Measurements from ENCODE around the gene COA5.
A peak's percentile ranks its signal among the peaks of the same experiment; 100 is the strongest.

The COA5 gene

DNA sequence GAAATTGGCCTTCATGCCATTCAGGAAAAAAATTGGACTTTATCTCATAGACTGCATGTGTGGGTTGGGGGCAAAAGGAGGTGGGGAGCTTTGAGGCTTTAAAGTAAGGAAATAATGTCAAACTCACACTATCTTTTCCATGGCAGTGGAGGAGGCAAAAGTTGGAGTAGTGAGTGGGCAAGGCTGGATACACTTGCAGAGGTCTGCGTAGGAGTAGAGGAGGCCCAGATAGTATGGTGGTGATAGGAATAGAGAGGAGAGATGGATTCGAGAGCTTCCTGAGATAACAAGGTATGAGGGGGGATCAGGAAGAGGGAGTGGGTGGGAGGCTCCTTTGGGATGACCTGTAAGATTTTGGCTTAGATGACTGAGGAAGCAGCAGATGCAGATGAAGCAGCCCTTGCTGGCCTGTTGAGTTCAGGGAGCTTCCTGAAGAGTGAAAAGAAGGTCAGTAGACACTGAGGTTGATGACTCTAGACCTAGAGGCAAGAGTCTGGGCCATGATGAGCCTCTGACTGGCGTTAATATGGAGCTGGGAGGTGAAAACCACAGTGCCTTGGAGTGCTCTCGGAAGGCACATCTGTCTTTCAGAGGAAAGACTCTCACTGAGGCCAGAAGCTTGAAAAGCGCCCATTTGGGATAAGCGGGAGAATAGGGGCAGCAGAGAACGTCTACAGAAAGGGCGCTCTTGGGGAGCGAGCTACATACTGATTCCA is 5.9 kb upstream of the COA5 start:
- Histone ChIP-seq H4K20me1 (peaks cover 0 to 45% (median 0%) of the 10 kb centered on the region in 11 experiments; a peak in 4 of 22 replicates), H3K9ac (no peak overlapping the region), H3K4me1 (peaks cover 15 to 24% (median 20%) of the 10 kb centered on the region in 10 experiments), H3K27me3 (no peaks in the 10 kb centered on the region), H3K27ac (no peak overlapping the region), H3K4me3 (no peak overlapping the region), H3K4me2 (no peak overlapping the region), H3K9me3 (replicated peaks in 1 of 11) (no peaks in the 10 kb centered on the region), H3K36me3 (peaks cover 72 to 91% (median 78%) of the 10 kb centered on the region in 11 experiments)
- no peak for TF ChIP-seq Cebpa-rat (IDR thresholded peaks at IDR 0.05)

GRCh38 chr2:98608962-98609604 is 771 bp upstream of the COA5 start:
- Histone ChIP-seq H4K20me1 (peaks cover 0 to 37% (median 7%) of the 10 kb centered on the region in 11 experiments; a peak in 7 of 22 replicates), H3K4me1 (peaks cover 34 to 46% (median 41%) of the 10 kb centered on the region in 10 experiments), H3K9me3 (replicated peaks in 1 of 11) (no peaks in the 10 kb centered on the region), H3K36me3 (peaks cover 28 to 58% (median 43%) of the 10 kb centered on the region in 11 experiments), H3K27me3 (no peaks in the 10 kb centered on the region), H3K4me2 (peak overlapping the region; percentile 89 to 98 (median 96)), H3K27ac (peak overlapping the region; percentile 90 to 99 (median 93)), H3K9ac (peak overlapping the region; percentile 89 to 99 (median 94)), H3K4me3 (peak overlapping the region; percentile 78 to 97 (median 88))
- no peak for TF ChIP-seq Cebpa-rat (IDR thresholded peaks at IDR 0.05)

DNA sequence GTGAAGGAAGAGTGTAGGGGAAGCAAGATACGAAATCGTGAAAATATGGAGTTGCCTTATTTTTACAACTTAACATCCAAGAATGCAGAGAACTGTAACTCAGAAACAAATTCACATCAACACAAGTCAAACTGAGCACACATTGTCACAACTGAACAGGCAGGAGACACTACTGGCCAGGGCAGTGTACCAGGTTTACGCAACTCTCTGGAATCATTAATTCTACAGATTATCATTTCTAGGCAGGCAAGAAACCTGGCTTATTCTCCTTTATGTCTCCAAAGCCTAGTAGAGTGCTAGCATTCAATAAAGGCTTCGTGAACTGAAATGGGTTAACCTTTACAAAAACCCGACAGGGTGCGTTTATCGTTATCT is 584 bp downstream of the COA5 start:
- peak overlapping the region; percentile 78 to 97 (median 88) for H3K4me3 ChIP-seq
- H3K27ac ChIP-seq = peak overlapping the region; percentile 90 to 99 (median 93)
- no peaks in the 10 kb centered on the region for H3K27me3 ChIP-seq
- peaks cover 34 to 46% (median 41%) of the 10 kb centered on the region in 10 experiments for H3K4me1 ChIP-seq
- H3K9ac ChIP-seq = peak overlapping the region; percentile 89 to 99 (median 94)
- H3K36me3 ChIP-seq = peaks cover 26 to 57% (median 40%) of the 10 kb centered on the region in 11 experiments
- H3K4me2 ChIP-seq = peak overlapping the region; percentile 78 to 98 (median 96)
- peaks cover 0 to 31% (median 7%) of the 10 kb centered on the region in 11 experiments; a peak in 7 of 22 replicates for H4K20me1 ChIP-seq
- no peaks in the 10 kb centered on the region for H3K9me3 ChIP-seq (replicated peaks in 1 of 11)
- no peak for TF ChIP-seq Cebpa-rat (IDR thresholded peaks at IDR 0.05)

GRCh38 chr2:98607104-98607503 is 1.2 kb downstream of the COA5 start:
- H3K27ac ChIP-seq = peak overlapping the region; percentile 90 to 99 (median 93); a peak in 21 of 22 replicates
- H3K4me2 ChIP-seq = peak overlapping the region; percentile 78 to 98 (median 96)
- H4K20me1 ChIP-seq = peaks cover 0 to 37% (median 7%) of the 10 kb centered on the region in 11 experiments; a peak in 8 of 22 replicates
- no peaks in the 10 kb centered on the region for H3K27me3 ChIP-seq
- H3K36me3 ChIP-seq = peaks cover 26 to 57% (median 40%) of the 10 kb centered on the region in 11 experiments
- no peak for TF ChIP-seq Cebpa-rat (IDR thresholded peaks at IDR 0.05)
- peak overlapping the region; percentile 89 to 99 (median 94) for H3K9ac ChIP-seq
- H3K4me1 ChIP-seq = peaks cover 34 to 46% (median 41%) of the 10 kb centered on the region in 10 experiments
- H3K9me3 ChIP-seq (replicated peaks in 1 of 11) = no peaks in the 10 kb centered on the region
- H3K4me3 ChIP-seq = peak overlapping the region; percentile 78 to 97 (median 88)

DNA sequence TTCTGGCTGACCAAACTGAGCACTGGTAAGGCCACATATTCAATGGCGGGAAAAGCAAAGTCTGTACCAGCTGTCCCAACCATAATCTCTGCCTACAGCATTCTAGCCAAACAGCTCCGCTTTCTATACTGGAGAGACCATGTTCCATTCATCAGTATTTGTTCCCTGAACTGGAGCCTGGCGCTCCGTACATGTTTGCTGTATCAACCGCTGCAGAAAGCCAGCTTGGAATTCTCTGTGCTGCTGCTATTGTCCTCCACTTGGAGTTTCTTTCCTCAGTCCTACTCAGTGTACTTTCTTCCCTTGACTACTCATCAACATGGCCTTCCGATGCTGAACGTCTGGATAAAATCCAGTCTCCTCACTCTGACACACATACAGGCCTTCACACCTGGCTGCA is 1.9 kb downstream of the COA5 start:
- no peaks in the 10 kb centered on the region for H3K9me3 ChIP-seq (replicated peaks in 1 of 11)
- H3K4me2 ChIP-seq = peak overlapping the region; percentile 78 to 98 (median 96)
- H3K4me1 ChIP-seq = peaks cover 34 to 45% (median 40%) of the 10 kb centered on the region in 10 experiments
- TF ChIP-seq Cebpa-rat (IDR thresholded peaks at IDR 0.05) = no peak
- H3K36me3 ChIP-seq = peaks cover 30 to 59% (median 43%) of the 10 kb centered on the region in 11 experiments
- peaks cover 0 to 43% (median 11%) of the 10 kb centered on the region in 11 experiments; a peak in 9 of 22 replicates for H4K20me1 ChIP-seq
- peak overlapping the region in 4 of 10 experiments; percentile 86 to 97 (median 92); a peak in 4 of 20 replicates for H3K4me3 ChIP-seq
- peak overlapping the region in 1 of 11 experiments; percentile 91; a peak in 2 of 22 replicates for H3K27ac ChIP-seq
- H3K9ac ChIP-seq = peak overlapping the region in 6 of 11 experiments; percentile 90 to 99 (median 94); a peak in 8 of 22 replicates
- no peaks in the 10 kb centered on the region for H3K27me3 ChIP-seq

GRCh38 chr2:98605076-98605475 is 3.2 kb downstream of the COA5 start:
- TF ChIP-seq Cebpa-rat (IDR thresholded peaks at IDR 0.05) = no peak
- Histone ChIP-seq H3K9ac (peak overlapping the region in 2 of 11 experiments; percentile 1 to 21; a peak in 3 of 22 replicates), H3K4me3 (no peak overlapping the region), H3K9me3 (replicated peaks in 1 of 11) (no peaks in the 10 kb centered on the region), H3K36me3 (peaks cover 34 to 59% (median 44%) of the 10 kb centered on the region in 11 experiments), H3K4me1 (peaks cover 25 to 34% (median 29%) of the 10 kb centered on the region in 10 experiments), H4K20me1 (peaks cover 0 to 46% (median 12%) of the 10 kb centered on the region in 11 experiments; a peak in 9 of 22 replicates), H3K27ac (no peak overlapping the region), H3K27me3 (no peaks in the 10 kb centered on the region), H3K4me2 (no peak overlapping the region)

GRCh38 chr2:98604547-98604946 is 3.8 kb downstream of the COA5 start:
- H4K20me1 ChIP-seq = peaks cover 0 to 46% (median 12%) of the 10 kb centered on the region in 11 experiments; a peak in 9 of 22 replicates
- TF ChIP-seq Cebpa-rat (IDR thresholded peaks at IDR 0.05) = no peak
- no peak overlapping the region for H3K4me3 ChIP-seq
- no peak overlapping the region for H3K27ac ChIP-seq
- H3K9ac ChIP-seq = no peak overlapping the region; a peak in 1 of 22 replicates
- H3K36me3 ChIP-seq = peaks cover 39 to 59% (median 47%) of the 10 kb centered on the region in 11 experiments
- H3K9me3 ChIP-seq (replicated peaks in 1 of 11) = no peaks in the 10 kb centered on the region
- H3K4me1 ChIP-seq = peaks cover 20 to 28% (median 23%) of the 10 kb centered on the region in 10 experiments
- no peak overlapping the region for H3K4me2 ChIP-seq
- H3K27me3 ChIP-seq = no peaks in the 10 kb centered on the region

GRCh38 chr2:98601532-98602132 is 6.7 kb downstream of the COA5 start:
- peaks cover 5 to 14% (median 7%) of the 10 kb centered on the region in 10 experiments for H3K4me1 ChIP-seq
- no peak overlapping the region for H3K4me3 ChIP-seq

More at GRCh38 chr2:98601532-98602132, 6.7 kb downstream of the COA5 start:
- no peaks in the 10 kb centered on the region for H3K27me3 ChIP-seq
- peaks cover 0 to 43% (median 12%) of the 10 kb centered on the region in 11 experiments; a peak in 9 of 22 replicates for H4K20me1 ChIP-seq
- H3K36me3 ChIP-seq = peaks cover 62 to 88% (median 72%) of the 10 kb centered on the region in 11 experiments
- no peak for TF ChIP-seq Cebpa-rat (IDR thresholded peaks at IDR 0.05)
- H3K27ac ChIP-seq = no peak overlapping the region
- H3K9ac ChIP-seq = no peak overlapping the region
- no peaks in the 10 kb centered on the region for H3K9me3 ChIP-seq (replicated peaks in 1 of 11)
- H3K4me2 ChIP-seq = no peak overlapping the region

Data from BLaER1 treated with 17β-estradiol and CSF1 and Interleukin-3, amounts not matched to agents 10 nM and 100 nM (cell line).